HuH-7.5 (cell line): Measurements from ENCODE around the gene RENBP.

Experiments
- DNase-seq: peaks from one replicate; pipeline ENCODE4 v3.0.0; 2011; ENCODE audit warnings: low spot score

The RENBP gene

DNA sequence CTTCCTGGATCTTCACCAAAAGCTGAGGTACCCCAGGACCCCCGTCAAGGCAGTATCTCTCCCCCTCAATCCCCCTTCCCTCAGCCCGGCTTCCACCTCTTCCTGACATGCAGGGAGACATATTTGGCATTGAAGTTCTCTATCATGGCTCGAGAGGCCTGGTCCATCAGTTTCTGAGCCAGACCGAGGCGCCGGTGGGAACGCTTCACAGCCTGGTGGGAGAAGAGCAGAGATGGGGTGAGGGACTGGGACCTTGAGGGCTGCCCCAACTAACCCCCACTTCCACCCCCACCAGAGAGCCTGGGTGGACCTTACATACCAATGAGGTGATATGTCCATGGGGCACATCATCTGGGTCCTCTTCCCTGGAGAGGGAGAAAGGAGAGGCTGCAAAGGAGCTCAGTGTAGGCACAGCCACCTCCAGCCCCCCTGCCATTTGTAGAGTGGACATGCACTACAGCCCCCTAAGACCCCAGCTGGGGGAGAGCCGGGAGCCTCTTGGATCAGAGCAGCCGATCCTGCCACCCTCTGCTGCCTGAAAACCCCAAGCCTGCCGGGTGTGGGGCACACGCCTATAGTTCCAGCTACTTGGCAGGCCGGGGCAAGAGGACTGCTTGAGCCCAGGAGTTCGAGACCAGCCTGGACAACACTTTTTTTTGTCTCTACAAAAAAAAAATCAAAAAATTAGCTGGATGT, 12.1 kb downstream of the RENBP start:
- DNase-seq = no peak

GRCh38 chrX:153931748-153932147, 12.7 kb downstream of the RENBP start:
- DNase-seq = no peak

DNA sequence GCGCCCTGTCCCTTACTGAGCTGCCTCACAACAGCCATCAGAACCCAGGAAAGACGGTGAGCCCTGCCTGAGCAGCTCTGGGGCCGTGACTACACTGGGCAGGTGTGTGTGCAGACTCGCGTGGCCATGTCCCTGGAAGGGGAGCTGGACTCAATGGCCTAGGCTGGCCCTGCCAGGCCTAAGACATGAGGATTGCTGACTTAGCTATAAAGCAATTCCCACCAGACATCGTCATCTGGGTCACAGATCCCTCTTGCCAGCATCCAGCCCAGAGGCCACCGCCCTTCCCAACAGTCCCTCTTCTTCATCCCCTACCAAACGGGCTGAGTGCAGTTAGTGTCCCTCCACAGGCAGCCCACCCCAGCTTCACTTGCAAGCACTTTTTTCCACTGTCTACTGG, 13.3 kb downstream of the RENBP start:
- no peak for DNase-seq

- DNase-seq = no peak
Observed at GRCh38 chrX:153930011-153930910, 14.2 kb downstream of the RENBP start.

DNA sequence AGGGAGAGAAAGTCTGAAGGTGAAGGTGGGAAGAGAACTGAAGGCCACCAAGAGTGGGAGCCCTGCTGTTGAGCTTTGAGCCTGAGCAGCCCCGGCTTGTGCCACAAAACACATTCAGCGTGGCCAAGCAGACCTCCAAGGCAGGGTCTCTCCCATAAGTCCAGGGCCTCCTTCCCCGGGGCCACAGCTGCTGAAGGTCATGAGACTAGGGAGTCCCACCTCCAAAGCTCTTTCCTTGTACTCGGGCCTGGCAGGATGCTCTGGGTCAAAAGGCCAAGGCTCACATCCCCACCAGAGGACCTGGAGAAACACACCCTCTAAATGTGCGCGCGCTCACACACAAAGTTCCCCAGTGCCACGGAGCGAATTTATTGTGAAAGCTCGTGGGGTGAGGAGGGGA, 14.9 kb downstream of the RENBP start:
- DNase-seq = no peak

DNA sequence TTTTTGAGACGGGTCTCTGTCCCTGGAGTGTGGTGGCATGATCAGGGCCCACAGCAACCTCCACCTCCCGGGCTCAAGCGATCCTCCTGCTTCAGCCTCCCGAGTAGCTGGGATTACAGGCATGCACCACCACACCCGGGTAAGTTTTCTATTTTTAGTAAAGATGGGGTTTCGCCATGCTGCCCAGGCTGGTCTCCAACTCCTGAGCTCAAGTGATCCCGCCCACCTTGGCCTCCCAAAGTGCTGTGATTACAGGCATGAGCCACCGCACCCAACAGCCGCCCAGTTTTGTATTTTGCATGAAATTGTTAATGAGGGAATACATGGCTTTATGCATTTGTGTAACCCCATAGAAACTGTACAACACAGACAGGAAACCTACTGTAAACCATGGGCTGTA, 15.6 kb downstream of the RENBP start:
- DNase-seq = no peak

GRCh38 chrX:153927922-153928760, 16.3 kb downstream of the RENBP start:
- peak; percentile 98 for DNase-seq

DNA sequence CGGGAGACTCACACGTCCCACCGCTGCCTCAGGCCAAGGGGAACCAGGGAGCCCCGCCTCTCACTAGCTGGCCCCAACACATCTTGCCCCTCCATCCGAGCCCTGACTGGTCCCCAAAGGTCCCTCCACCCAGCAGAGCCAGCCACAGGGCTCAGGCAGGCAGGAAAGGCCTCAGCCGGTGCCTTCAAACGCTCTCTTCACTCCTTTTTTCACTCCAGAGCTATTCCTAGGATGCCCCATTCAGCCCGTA, 16.8 kb downstream of the RENBP start:
- no peak for DNase-seq

GRCh38 chrX:153926858-153927671, 17.4 kb downstream of the RENBP start:
- peak; percentile 36 for DNase-seq

- no peak for DNase-seq
Observed at GRCh38 chrX:153926552-153926857, 17.9 kb downstream of the RENBP start.

- no peak for DNase-seq
Observed at GRCh38 chrX:153925739-153926551, 18.5 kb downstream of the RENBP start, which contains the start of gene ARHGAP4. TSS of gene ARHGAP4 (minus strand) at chrX:153926264. CDS start at chrX:153926202, 62 bp downstream.

- DNase-seq = no peak
Observed at GRCh38 chrX:153925387-153925738, 19.1 kb downstream of the RENBP start.

- DNase-seq = peak; percentile 34
Observed at GRCh38 chrX:153924149-153924861, 20.1 kb downstream of the RENBP start.

DNA sequence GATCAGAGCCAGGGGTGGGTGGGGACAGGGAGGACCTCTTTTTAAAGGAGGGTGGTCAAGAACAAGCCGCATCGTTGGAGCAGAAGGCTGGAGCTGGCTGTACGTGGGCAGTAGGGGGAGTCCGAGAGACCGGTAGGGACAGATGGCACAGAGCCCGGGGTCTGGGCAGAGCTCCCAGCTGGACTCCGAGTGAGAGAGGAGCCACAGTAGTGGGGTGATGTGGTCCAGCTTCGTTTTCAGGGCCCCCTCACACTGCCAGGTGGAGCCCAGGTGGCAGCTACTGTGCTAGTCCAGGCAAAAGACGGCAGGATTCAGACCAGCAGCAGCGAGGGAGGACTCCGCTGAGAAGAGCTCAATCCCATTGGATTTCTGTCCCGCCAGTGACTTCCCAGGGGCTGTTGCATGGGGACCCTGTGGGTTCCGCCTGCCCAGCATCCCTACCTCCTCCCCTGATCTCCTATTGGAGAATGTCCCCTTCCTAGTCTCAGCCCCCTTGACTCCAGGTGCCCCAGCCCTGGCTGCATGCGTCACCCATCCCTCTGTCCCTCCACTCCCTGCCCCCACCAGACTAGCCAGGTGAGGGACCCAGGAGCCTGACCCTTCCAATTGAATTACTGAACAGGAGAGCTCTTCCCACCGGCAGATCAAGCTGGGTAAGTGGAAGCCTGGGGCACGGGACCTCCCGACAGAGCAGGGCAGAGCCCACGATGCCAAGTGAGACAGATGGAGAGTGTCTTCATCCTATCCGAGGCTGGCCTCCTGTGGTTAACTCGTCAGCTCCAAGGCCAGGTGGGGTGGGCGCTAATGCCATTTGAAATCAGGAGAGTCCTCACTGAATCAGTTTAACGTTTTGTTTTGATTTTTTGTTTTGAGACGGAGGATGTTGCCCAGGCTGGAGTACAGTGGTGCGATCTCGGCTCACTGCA, 21.2 kb downstream of the RENBP start:
- peak; percentile 75 for DNase-seq

GRCh38 chrX:153921511-153922446, 22.7 kb downstream of the RENBP start:
- DNase-seq = no peak

GRCh38 chrX:153921070-153921469, 23.4 kb downstream of the RENBP start:
- DNase-seq = no peak

DNA sequence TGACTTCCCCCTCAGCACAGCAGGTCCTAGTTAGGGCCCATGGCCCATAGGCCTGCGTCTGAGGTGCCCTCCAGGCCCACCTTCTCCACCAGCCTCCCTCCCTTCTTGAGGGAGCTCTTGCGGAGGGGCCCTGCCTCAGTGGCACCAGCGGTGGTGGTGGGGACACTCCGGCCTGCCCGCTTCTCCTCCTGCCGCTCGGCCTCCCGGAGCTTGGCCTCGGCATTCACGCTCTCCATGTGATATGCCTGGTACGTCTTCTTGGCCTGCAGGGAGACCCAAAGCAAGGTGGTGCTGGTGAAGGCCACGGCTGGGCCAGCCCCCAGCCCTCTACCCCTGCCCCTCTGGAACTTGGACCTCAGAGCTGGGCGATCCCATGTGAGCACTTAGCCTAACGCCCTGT, 23.9 kb downstream of the RENBP start:
- DNase-seq = no peak

DNA sequence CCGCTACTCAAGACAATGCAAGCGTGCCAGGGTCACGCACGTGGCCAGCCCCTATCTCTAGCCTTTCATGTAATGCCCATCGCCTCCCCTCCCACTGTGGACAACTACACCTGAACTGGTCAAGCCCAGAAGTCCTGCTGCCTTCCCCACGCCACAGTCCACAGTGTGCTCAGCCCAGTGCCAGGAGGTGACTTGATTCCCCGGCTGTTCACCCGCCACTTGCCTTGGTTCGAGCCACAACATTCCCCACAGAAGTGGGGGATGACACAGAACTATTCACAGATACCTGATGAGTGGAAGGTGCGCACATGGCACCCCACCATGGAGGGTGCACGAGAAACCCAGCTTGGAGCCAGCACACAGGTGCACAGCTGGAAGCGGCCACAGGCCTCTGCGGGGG, 25.2 kb downstream of the RENBP start:
- DNase-seq = no peak
